HEK293 (cell line): ENCODE measurements around the gene RPL10A.

Experiments
- CTCF ChIP-seq: fragments of 450-650 bp; formaldehyde crosslinking; IDR thresholded peaks from 2 replicates; pipeline ENCODE4 v1.5.1; 2016; ENCODE audit warnings: missing biosample characterization, missing genetic modification characterization
- MEIS1 ChIP-seq: sonication (generic); formaldehyde crosslinking; IDR thresholded peaks from 2 replicates; pipeline ENCODE4 v1.8.1; 2022; ENCODE audit warnings: missing genetic modification reagents, mild to moderate bottlenecking, borderline replicate concordance
- SCRT1 ChIP-seq: fragments of 450-650 bp; formaldehyde crosslinking; IDR thresholded peaks from 2 replicates; pipeline ENCODE4 v1.5.1; 2016; ENCODE audit warnings: missing biosample characterization, missing genetic modification characterization, borderline replicate concordance
- YY2 ChIP-seq: fragments of 450-650 bp; formaldehyde crosslinking; IDR thresholded peaks from 2 replicates; pipeline ENCODE4 v1.5.1; 2016; ENCODE audit warnings: missing biosample characterization, missing genetic modification characterization
- ZBTB26 ChIP-seq: fragments of 450-650 bp; formaldehyde crosslinking; optimal IDR thresholded peaks from 2 replicates; pipeline ENCODE3; 2016; ENCODE audit warnings: missing biosample characterization, mild to moderate bottlenecking, missing genetic modification characterization
- ZNF146 ChIP-seq: fragments of 450-650 bp; formaldehyde crosslinking; IDR thresholded peaks from 2 replicates; pipeline ENCODE4 v1.5.1; 2016; ENCODE audit warnings: missing biosample characterization, missing genetic modification characterization
- ZNF280D ChIP-seq: fragments of 450-650 bp; formaldehyde crosslinking; IDR thresholded peaks from 2 replicates; pipeline ENCODE4 v1.5.1; 2016; ENCODE audit warnings: missing biosample characterization, missing genetic modification characterization
- ZNF449 ChIP-seq: fragments of 450-650 bp; formaldehyde crosslinking; IDR thresholded peaks from 2 replicates; pipeline ENCODE4 v1.5.1; 2017; ENCODE audit warnings: missing biosample characterization, mild to moderate bottlenecking, missing genetic modification characterization, moderate library complexity
- ZNF561 ChIP-seq: fragments of 450-650 bp; IDR thresholded peaks from 2 replicates; pipeline ENCODE4 v1.5.1; 2018; ENCODE audit warnings: missing biosample characterization, missing genetic modification characterization, borderline replicate concordance
- ZNF580 ChIP-seq: fragments of 450-650 bp; formaldehyde crosslinking; IDR thresholded peaks from 2 replicates; pipeline ENCODE4 v1.5.1; 2016; ENCODE audit warnings: missing biosample characterization, missing genetic modification characterization

- TF ChIP-seq ZNF146 (no peak), ZNF449 (tag by site-specific recombination) (no peak), CTCF (tag by site-specific recombination) (no peak), ZBTB26 (tag by site-specific recombination) (peak; percentile 76), ZNF580 (no peak), MEIS1 (CRISPR knock-in tag) (no peak), ZNF561 (tag by site-specific recombination) (no peak), ZNF280D (tag by site-specific recombination) (no peak), SCRT1 (no peak), YY2 (tag by site-specific recombination) (no peak)
Measured at GRCh38 chr6:35496036-35496840, 28.0 kb downstream of the RPL10A start.
